Occipital lobe (tissue), 2 donors: ENCODE measurements around the gene OR8B4. TPM values are rescaled to one million over a fixed set of nuclear protein-coding genes. Genes with fewer than 3 reads are reported as not detected.
"Not testable (repeated sequence)": the region's sequence is repeated elsewhere in the genome, so short reads cannot be mapped to it uniquely, and the experiment has no call there.

ENCODE experiments used
- DNase-seq: peaks from one replicate; lab custom pipeline; 2025; lab: John Stamatoyannopoulos, UW
- total RNA-seq: library from RNA; depleted of rRNA; stranded (reverse); fragments of >200 nt; gene quantifications from one replicate; pipeline ENCODE4 v1.2.3, GENCODE V29; 2014

OR8B4 gene
- not detected for total RNA-seq

- no peak for DNase-seq
These were observed at the start of gene OR8B4 for GRCh38 chr11:124424384-124424921. OR8B4 (minus strand) TSS chr11:124424871; CDS start chr11:124424871, 0 bp downstream.

DNA sequence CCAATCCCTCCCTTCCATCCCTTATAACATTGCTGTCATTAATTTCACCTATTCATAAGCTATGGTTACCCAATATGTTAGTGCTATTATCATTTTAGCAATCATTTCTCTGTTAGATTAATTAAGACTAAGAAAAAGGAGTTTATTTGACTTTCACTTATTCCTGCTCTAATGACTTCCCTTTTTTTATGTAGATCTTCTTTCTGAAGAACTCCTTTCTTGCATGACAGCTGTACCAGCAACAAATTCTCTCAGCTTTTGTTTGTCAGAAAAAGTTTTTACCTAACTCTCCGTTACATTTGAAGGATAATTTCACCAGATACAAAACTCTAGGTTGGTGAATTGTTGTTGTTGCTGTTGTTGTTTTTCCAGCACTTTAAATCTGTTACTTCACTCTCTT, 49.4 kb upstream of the OR8B4 start:
- DNase-seq = no peak

DNA sequence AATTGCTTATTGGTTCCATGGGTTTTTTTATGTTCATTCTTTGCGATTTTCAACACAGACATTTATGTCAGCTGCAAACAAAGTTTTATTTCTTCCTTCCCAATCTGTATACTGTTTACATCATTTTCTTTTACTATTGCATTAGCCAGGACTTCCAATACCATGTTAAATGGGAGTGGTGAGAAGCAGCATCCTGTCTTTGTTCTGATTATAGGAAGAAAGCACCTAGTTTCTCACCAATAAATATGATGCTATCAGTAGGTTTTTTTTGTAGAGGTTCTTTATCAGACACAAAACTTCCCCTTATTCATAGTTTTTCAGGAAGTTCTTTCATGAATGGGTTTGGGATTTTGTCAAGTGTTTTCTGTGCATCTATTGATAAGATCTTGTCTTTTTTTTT, 48.8 kb upstream of the OR8B4 start:
- DNase-seq = no peak

- peak; percentile 42 for DNase-seq
These were observed 46.0 kb upstream of the OR8B4 start for GRCh38 chr11:124470561-124471227.

DNA sequence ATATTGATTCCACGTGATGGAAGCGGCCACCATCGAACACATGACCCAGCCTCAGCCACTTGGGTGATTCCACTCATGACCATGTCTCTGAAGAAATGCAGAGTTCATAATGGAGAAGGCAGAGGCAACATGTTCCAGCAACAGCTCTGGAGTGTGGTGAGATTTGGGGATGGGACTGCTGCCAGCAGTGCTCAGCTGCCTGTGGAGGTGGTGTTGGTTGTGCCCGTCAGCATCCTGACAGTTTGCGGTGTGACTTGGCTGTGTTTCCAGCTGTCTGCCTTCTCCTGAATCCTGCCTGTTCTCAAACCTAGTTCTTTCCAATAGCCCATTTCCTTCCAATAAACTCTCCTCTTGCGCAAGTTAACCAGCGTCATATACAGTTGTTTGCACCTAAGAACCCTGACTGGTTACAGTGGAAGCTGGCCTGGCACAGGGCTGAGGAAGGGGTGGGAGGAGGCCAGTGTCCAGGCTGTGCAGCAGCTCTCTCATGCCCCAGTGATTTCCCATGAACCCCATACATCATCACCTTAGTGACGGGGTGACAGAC, 42.8 kb upstream of the OR8B4 start:
- DNase-seq = peak; percentile 63

GRCh38 chr11:124465368-124465767, 40.7 kb upstream of the OR8B4 start:
- DNase-seq = no peak

DNA sequence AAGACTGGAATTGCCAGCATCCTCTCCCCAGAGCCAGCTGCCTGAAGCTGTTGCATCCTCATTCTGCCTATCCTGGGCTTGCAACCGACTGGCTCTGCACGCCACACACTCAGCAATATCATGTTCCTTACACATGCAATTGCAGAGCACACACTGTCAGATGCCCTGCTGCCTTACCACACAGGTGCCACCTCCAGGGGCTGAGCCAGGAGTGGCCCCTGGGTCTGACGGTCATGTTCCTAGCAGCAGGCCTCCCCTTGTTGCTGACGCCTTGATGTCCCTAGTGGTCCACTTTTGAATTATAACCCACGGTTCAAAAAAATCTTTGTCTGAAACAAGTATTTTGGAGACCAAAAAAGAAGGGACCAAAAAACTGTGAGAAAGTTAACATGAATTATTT, 39.3 kb upstream of the OR8B4 start:
- no peak for DNase-seq

GRCh38 chr11:124463324-124463723, 38.7 kb upstream of the OR8B4 start:
- no peak for DNase-seq

GRCh38 chr11:124460459-124460858, 35.8 kb upstream of the OR8B4 start:
- DNase-seq = no peak

DNA sequence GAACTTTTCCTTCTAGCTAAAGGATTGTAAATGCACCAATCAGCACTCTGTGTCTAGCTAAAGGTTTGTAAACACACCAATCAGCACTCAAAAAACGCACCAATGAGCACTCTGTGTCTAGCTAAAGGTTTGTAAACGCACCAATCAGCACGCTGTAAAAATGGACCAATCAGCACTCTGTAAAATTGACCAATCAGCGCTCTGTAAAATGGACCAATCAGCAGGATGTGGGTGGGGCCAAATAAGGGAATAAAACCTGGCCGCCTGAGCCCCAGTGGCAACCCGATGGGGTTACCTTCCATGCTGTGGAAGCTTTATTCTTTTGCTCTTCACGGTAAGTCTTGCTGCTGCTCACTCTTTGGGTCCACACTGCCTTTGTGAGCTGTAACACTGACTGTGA, 34.7 kb upstream of the OR8B4 start:
- not testable (repeated sequence) for DNase-seq

- DNase-seq = no peak
These were observed 29.9 kb upstream of the OR8B4 start for GRCh38 chr11:124454552-124454951.

DNA sequence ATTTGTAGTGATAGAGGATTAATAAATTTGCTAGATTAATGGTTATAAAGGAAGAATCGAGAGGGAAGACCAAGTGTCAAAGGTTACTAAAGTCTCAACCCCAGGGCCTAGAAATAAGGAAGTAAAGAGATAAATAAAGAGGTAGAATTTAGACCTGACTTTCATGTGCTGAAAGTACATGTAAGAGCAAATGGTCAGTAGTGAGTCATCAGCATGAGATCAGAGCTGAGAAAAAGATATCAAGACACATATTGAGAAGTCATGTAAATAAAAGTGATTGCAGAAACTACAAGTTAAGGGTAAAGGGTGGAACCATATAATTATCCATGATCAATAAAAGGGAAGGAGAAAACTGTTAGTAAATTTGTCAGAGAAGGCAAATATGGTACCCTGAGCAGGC, 22.2 kb upstream of the OR8B4 start:
- DNase-seq = no peak

- DNase-seq = no peak
These were observed 21.0 kb upstream of the OR8B4 start, which contains the start of gene OR8B8 for GRCh38 chr11:124445646-124446150. OR8B8 (minus strand) TSS chr11:124445696; CDS start chr11:124441085, 4,611 bp downstream.

- DNase-seq = no peak
These were observed 18.2 kb upstream of the OR8B4 start for GRCh38 chr11:124442847-124443246.

DNA sequence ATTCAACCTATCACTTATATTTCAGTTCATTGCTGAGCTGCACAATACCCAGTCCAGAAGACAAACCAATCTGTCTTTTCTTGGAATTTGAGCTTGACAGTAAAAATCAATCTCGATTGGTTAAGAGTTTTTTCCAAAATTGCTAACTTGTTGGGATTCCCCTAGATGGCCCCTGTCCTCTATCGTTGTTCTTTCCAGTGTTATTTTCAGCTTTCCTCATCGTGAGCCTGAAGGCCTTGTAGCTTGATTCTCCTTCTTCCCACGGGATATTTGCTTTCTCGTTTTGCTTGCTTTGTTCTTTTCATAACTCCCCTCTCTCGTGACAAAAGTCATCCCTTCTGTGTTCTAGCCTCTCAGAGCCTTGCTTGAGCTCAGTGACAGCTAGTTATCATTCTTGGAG, 17.8 kb upstream of the OR8B4 start:
- DNase-seq = no peak

DNA sequence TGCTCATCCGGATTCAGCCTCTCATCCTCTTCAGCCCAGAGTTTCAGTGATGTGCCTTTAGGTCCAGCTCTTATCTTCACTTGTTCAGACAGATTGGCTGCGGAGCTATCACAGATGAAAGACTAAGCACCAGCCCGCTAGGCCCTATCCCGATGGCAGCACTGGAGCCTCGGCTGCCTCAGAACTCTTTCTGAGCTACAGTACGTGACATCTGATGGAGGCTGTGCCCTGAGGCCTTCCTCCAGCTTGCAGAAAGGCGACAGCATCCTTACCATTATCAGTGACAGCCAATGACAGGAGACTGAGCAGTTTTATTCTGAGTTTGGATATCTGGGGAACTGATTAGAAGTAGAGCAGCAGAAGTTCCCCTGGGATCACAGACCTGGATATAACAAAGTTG, 16.8 kb upstream of the OR8B4 start:
- no peak for DNase-seq

- DNase-seq = no peak
These were observed 16.4 kb upstream of the OR8B4 start for GRCh38 chr11:124441081-124441480.

GRCh38 chr11:124440608-124441007, 15.9 kb upstream of the OR8B4 start:
- DNase-seq = no peak

- no peak for DNase-seq
These were observed 10.0 kb upstream of the OR8B4 start for GRCh38 chr11:124434699-124435098.

DNA sequence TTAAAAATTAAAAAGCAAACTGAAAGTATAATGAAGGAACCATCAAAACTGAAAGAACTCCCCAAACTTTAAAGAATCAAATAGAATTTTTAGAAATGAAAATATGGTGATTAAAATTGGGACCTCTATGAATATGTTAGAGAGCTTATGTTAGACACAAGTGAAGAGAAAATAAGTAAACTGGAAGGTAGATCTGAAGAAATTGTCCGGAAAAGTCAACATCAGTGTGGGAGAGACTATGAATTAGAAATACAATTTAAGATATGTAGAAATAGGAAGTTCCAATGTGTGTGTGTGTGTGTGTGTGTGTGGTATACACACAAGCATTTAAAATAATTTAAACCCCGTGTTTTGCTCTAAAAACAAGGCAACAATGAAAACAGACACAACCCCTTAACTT, 4.9 kb upstream of the OR8B4 start:
- no peak for DNase-seq

- DNase-seq = no peak
These were observed 3.6 kb downstream of the OR8B4 start for GRCh38 chr11:124421043-124421442.

GRCh38 chr11:124415356-124415923, 9.2 kb downstream of the OR8B4 start:
- no peak for DNase-seq

GRCh38 chr11:124409906-124410305, 14.8 kb downstream of the OR8B4 start:
- DNase-seq = no peak
